Stimulated activated memory B cell treated with anti-CD40 and anti-IgM and Interleukin-4, amounts not matched to agents 10 μg/mL and 1 μg/mL and 100 μg/mL, for 72 hours (primary cell): ENCODE data around the gene AK3.
"Not testable (repeated sequence)": the region's sequence is repeated elsewhere in the genome, so short reads cannot be mapped to it uniquely, and the experiment has no call there.

Experiments used
- ATAC-seq: fragments of 150-1000 bp; cut with Tn5 transposase; 2 replicates; pipeline ENCODE4 v1.10.0; 2021
- H3K27ac Mint-ChIP-seq: one replicate; pipeline ENCODE4 v1.8.0; 2022; ENCODE audit warnings: mild to moderate bottlenecking, mixed read lengths
- H3K27me3 Mint-ChIP-seq: one replicate; pipeline ENCODE4 v1.8.0; 2022; ENCODE audit warnings: mixed read lengths
- H3K36me3 Mint-ChIP-seq: one replicate; pipeline ENCODE4 v1.8.0; 2022; ENCODE audit warnings: mixed read lengths
- H3K4me1 Mint-ChIP-seq: one replicate; pipeline ENCODE4 v1.8.0; 2022; ENCODE audit warnings: mixed read lengths
- H3K4me3 Mint-ChIP-seq: one replicate; pipeline ENCODE4 v1.8.0; 2022; ENCODE audit warnings: mild to moderate bottlenecking, moderate library complexity, mixed read lengths
- H3K9me3 Mint-ChIP-seq: one replicate; pipeline ENCODE4 v1.8.0; 2022; ENCODE audit warnings: mixed read lengths

Gene AK3

GRCh38 chr9:4762108-4762885, 21.3 kb upstream of the AK3 start:
- H3K36me3 Mint-ChIP-seq: no peaks in the 10 kb centered on the region
- no peaks in the 10 kb centered on the region for H3K27me3 Mint-ChIP-seq
- peaks cover 29% of the 10 kb centered on the region for H3K4me1 Mint-ChIP-seq
- H3K4me3 Mint-ChIP-seq: peak overlapping the region; percentile 74
- H3K9me3 Mint-ChIP-seq: no peaks in the 10 kb centered on the region
- H3K27ac Mint-ChIP-seq: peak overlapping the region; percentile 74
- ATAC-seq: peak; percentile 83

GRCh38 chr9:4760122-4760521, 19.1 kb upstream of the AK3 start:
- H3K4me1 Mint-ChIP-seq: peaks cover 31% of the 10 kb centered on the region
- H3K27me3 Mint-ChIP-seq: no peaks in the 10 kb centered on the region
- H3K27ac Mint-ChIP-seq: no peak overlapping the region
- no peaks in the 10 kb centered on the region for H3K9me3 Mint-ChIP-seq
- H3K36me3 Mint-ChIP-seq: no peaks in the 10 kb centered on the region
- H3K4me3 Mint-ChIP-seq: no peak overlapping the region
- ATAC-seq: no peak

GRCh38 chr9:4756420-4756819, 15.4 kb upstream of the AK3 start:
- Mint-ChIP-seq H3K36me3 (no peaks in the 10 kb centered on the region), H3K4me1 (peaks cover 19% of the 10 kb centered on the region), H3K9me3 (no peaks in the 10 kb centered on the region), H3K4me3 (no peak overlapping the region), H3K27me3 (no peaks in the 10 kb centered on the region), H3K27ac (no peak overlapping the region)
- ATAC-seq: no peak

- Mint-ChIP-seq H3K27ac (no peak overlapping the region), H3K27me3 (no peaks in the 10 kb centered on the region), H3K4me3 (no peak overlapping the region), H3K4me1 (peaks cover 19% of the 10 kb centered on the region), H3K36me3 (no peaks in the 10 kb centered on the region), H3K9me3 (no peaks in the 10 kb centered on the region)
- ATAC-seq: no peak
These were observed 14.1 kb upstream of the AK3 start for GRCh38 chr9:4755026-4755609.

- H3K4me3 Mint-ChIP-seq, ATAC-seq, H3K9me3 Mint-ChIP-seq, H3K27ac Mint-ChIP-seq, H3K27me3 Mint-ChIP-seq, H3K36me3 Mint-ChIP-seq: not testable (repeated sequence)
- peaks cover 16% of the 10 kb centered on the region for H3K4me1 Mint-ChIP-seq
These were observed 13.5 kb upstream of the AK3 start for GRCh38 chr9:4754530-4754929.

- Mint-ChIP-seq H3K9me3 (no peaks in the 10 kb centered on the region), H3K27ac (no peak overlapping the region), H3K36me3 (no peaks in the 10 kb centered on the region), H3K4me1 (peaks cover 9% of the 10 kb centered on the region), H3K27me3 (no peaks in the 10 kb centered on the region), H3K4me3 (no peak overlapping the region)
- no peak for ATAC-seq
These were observed 9.1 kb upstream of the AK3 start for GRCh38 chr9:4750023-4750673.

- no peak overlapping the region for H3K27ac Mint-ChIP-seq
- no peaks in the 10 kb centered on the region for H3K4me1 Mint-ChIP-seq
- ATAC-seq: no peak
- H3K4me3 Mint-ChIP-seq: no peak overlapping the region
- H3K9me3 Mint-ChIP-seq: no peaks in the 10 kb centered on the region
- no peaks in the 10 kb centered on the region for H3K36me3 Mint-ChIP-seq
- no peaks in the 10 kb centered on the region for H3K27me3 Mint-ChIP-seq
These were observed 7.6 kb upstream of the AK3 start for GRCh38 chr9:4748612-4749011.

GRCh38 chr9:4746278-4747030, 5.5 kb upstream of the AK3 start:
- no peak for ATAC-seq
- H3K36me3 Mint-ChIP-seq: no peaks in the 10 kb centered on the region
- no peaks in the 10 kb centered on the region for H3K9me3 Mint-ChIP-seq
- H3K27me3 Mint-ChIP-seq: no peaks in the 10 kb centered on the region
- H3K4me3 Mint-ChIP-seq: no peak overlapping the region
- no peak overlapping the region for H3K27ac Mint-ChIP-seq
- peaks cover 8% of the 10 kb centered on the region for H3K4me1 Mint-ChIP-seq

GRCh38 chr9:4743131-4743875, 2.3 kb upstream of the AK3 start:
- H3K27me3 Mint-ChIP-seq: no peaks in the 10 kb centered on the region
- no peak overlapping the region for H3K27ac Mint-ChIP-seq
- no peaks in the 10 kb centered on the region for H3K36me3 Mint-ChIP-seq
- ATAC-seq: no peak
- H3K9me3 Mint-ChIP-seq: no peaks in the 10 kb centered on the region
- H3K4me3 Mint-ChIP-seq: no peak overlapping the region
- peaks cover 23% of the 10 kb centered on the region for H3K4me1 Mint-ChIP-seq

GRCh38 chr9:4742246-4742645, 1.2 kb upstream of the AK3 start:
- Mint-ChIP-seq H3K9me3 (no peaks in the 10 kb centered on the region), H3K36me3 (no peaks in the 10 kb centered on the region)

GRCh38 chr9:4741365-4742089, 525 bp upstream of the AK3 start:
- peaks cover 26% of the 10 kb centered on the region for H3K4me1 Mint-ChIP-seq
- no peaks in the 10 kb centered on the region for H3K36me3 Mint-ChIP-seq
- ATAC-seq: peak; percentile 24
- H3K9me3 Mint-ChIP-seq: no peaks in the 10 kb centered on the region
- peak overlapping the region; percentile 88 for H3K4me3 Mint-ChIP-seq
- no peaks in the 10 kb centered on the region for H3K27me3 Mint-ChIP-seq
- H3K27ac Mint-ChIP-seq: peak overlapping the region; percentile 89

More at GRCh38 chr9:4742246-4742645, 1.2 kb upstream of the AK3 start:
- no peak for ATAC-seq
- H3K4me3 Mint-ChIP-seq: no peak overlapping the region
- peaks cover 23% of the 10 kb centered on the region for H3K4me1 Mint-ChIP-seq
- H3K27ac Mint-ChIP-seq: peak overlapping the region; percentile 89
- H3K27me3 Mint-ChIP-seq: no peaks in the 10 kb centered on the region

- Mint-ChIP-seq H3K36me3 (no peaks in the 10 kb centered on the region), H3K4me1 (peaks cover 28% of the 10 kb centered on the region), H3K27ac (peak overlapping the region; percentile 89), H3K27me3 (no peaks in the 10 kb centered on the region), H3K4me3 (peak overlapping the region; percentile 88), H3K9me3 (no peaks in the 10 kb centered on the region)
- no peak for ATAC-seq
These were observed 689 bp downstream of the AK3 start for GRCh38 chr9:4740388-4740637.

GRCh38 chr9:4739587-4740387, 1.2 kb downstream of the AK3 start:
- peaks cover 29% of the 10 kb centered on the region for H3K4me1 Mint-ChIP-seq
- no peak for ATAC-seq
- peak overlapping the region; percentile 89 for H3K27ac Mint-ChIP-seq
- H3K27me3 Mint-ChIP-seq: no peaks in the 10 kb centered on the region
- peak overlapping the region; percentile 88 for H3K4me3 Mint-ChIP-seq
- peaks cover under 1% of the 10 kb centered on the region for H3K36me3 Mint-ChIP-seq
- no peaks in the 10 kb centered on the region for H3K9me3 Mint-ChIP-seq
